ENCODE data around the gene BMAL2.

BMAL2 gene

GRCh38 chr12:27330846-27331245, 1.8 kb upstream of the BMAL2 start:
- DNase-seq = no peak

- DNase-seq = no peak
Observed at GRCh38 chr12:27331291-27331926, 1.2 kb upstream of the BMAL2 start.

GRCh38 chr12:27331927-27332324, 710 bp upstream of the BMAL2 start:
- DNase-seq = no peak

GRCh38 chr12:27332407-27332713, 276 bp upstream of the BMAL2 start:
- no peak for DNase-seq

GRCh38 chr12:27333403-27334009, 870 bp downstream of the BMAL2 start:
- DNase-seq = no peak

DNA sequence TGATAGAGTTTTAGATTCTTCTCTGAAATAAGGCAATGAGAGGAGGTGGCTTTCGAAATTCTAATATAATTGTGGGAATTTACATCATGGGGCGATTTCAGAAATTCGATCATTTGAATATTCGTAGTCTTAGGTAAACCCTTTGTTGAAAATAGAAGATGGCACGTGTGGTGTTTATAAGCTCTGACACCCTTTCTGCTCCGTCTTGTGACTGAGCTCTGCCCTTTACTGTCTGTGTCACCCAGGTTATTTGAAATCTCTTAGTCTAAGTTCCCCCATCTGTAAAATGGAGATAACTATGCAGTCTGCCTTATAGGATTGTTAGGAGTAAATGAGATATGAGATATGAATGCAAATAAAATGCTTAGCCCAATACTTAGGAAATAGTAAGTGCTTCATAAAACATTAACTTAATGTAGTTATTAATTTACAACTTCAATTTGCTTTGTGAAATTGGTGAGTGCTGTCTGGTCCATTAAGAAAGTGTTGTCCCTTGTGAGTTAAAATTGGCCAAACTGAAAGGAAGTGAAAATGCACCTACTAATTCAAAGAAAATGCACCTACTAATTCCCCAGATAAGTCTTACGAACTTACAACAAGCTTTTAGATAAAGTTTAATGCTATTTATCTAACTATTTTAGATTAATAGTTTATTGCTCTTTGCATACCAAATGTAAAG, 1.5 kb downstream of the BMAL2 start:
- DNase-seq = no peak

GRCh38 chr12:27334721-27335082, 2.1 kb downstream of the BMAL2 start:
- no peak for DNase-seq

- DNase-seq = no peak
Observed at GRCh38 chr12:27335364-27336281, 3.0 kb downstream of the BMAL2 start.

GRCh38 chr12:27336282-27336653, 3.6 kb downstream of the BMAL2 start:
- DNase-seq = no peak

DNA sequence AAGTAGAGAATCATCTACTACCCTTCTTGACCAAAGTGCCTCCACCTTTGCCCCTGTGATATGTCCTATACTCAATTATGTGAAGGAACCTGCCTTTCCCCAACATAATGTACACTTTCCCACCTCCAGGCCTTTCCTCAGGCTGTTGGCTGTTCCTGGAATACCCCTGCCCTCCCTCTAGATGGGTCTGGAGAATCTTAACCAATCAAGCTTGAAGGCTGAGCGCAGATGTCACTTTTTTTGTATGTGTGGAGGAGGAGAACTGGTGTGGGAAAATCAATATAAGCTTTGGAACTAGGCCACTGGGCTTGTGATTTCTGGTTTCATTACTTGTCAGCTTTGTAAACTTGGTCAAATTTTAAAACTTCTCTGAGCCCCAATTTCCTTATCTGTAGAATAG, 4.7 kb downstream of the BMAL2 start:
- no peak for DNase-seq

DNA sequence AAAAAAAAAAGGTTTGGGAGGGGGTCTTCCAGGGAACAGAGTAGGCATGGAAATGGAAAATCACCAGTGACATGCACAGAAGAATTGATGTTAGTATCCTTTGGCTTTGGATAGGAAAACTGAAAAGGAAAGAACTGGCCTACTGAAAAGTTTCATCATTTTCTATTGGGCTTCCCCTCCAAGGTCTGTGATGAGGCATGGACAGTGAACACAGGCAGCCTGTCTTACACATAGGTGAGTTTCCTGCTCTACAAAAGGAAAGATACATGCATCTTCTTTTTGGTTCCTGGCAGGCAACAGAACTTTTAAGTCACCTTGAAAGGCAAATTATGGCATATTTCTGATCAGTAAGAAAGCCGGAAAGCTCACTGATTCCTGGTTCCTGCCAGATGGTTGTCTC, 5.8 kb downstream of the BMAL2 start:
- no peak for DNase-seq

GRCh38 chr12:27340971-27341370, 8.3 kb downstream of the BMAL2 start:
- no peak for DNase-seq

DNA sequence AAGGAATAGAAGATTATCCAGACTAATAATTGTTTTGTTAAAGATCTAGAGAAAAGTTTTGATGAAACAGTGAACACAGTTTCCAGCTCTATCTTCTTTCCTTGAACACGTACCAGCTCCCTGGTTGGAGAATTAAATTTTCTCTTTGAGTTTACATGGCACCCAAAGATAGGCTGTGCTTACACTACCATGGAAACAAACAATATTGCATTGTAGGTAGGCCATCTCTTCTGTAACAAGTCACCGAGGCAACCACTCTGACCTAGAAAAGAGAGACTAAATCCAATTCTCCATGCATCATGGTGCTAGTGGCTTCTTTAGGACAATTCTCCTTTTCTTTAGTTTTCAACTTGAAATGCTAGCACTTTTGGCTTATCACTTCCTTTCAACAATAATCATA, 9.9 kb downstream of the BMAL2 start:
- no peak for DNase-seq

DNA sequence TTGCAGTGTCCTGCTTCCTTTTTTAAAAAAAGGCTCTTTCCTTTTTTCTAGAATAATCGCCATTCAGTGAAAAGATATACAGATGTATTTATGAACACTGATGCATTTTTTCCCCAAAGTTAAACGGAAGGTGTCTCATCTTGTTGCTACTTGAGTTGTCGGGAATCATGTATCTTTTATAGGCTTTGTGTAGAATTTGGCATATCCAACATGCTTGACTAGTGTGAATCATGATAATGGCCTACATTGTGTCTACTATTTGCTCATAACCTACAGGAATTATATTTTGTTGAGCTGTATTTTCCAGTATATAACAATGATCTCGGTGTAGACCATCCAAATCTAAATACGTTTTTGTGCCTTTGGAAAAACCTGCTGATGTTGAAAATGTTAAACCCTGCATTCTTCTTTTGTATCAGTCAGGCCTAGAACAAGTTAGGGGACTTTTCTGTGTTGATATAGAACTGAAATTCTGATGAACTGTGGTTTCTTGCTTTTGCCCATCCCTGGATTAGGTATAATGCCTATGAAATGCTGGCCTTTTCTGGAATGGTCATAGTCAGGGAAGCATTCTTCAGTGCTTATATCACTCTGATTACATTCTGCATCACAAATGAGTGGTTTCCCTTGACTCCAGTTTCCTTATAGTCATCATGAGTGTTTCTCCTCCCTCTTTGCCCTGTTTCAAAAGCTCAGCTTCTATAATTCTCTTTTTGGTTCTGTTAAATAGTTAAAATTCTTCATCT, 10.8 kb downstream of the BMAL2 start:
- no peak for DNase-seq

- DNase-seq = no peak
Observed at GRCh38 chr12:27344246-27344645, 11.6 kb downstream of the BMAL2 start.

DNA sequence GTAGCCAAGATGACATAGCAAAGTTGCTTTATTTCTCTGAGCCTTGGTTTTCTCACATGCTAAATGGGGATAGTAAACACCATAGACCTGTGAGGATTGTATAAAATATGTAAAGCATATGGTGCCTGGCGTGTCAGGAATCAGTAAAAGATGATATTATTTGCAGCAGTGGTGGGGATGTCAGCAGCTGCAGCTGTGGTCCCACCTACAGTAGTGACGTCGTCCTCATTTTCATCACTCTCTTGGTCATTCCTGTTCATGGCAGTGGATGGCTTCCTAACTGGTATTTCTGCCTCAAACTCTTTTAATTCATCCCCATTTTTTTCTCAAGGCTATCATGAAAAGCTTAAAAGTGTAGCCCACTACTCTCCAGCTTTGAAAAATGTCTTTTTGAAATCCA, 12.1 kb downstream of the BMAL2 start:
- no peak for DNase-seq

GRCh38 chr12:27345376-27345775, 12.7 kb downstream of the BMAL2 start:
- no peak for DNase-seq

DNA sequence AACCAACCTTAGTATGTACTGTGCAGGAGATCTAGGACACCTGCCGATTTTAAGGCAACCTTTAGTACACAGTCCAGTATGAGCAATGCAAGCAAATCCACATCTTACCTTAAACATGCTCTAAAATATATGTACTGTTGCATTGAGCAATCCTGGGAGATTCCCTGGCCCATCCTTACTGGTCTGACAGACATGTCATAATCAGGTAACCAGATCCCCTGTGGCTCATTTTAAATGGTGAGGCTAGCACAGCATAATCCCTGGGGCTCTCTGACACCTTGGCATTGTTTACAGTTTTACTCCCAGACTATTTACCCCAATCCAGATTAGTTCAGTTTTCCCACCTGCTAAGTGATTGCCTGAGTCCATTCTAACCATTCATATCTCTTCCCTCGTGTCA, 15.1 kb downstream of the BMAL2 start:
- no peak for DNase-seq

- DNase-seq = no peak
Observed at GRCh38 chr12:27351476-27351875, 18.8 kb downstream of the BMAL2 start.

DNA sequence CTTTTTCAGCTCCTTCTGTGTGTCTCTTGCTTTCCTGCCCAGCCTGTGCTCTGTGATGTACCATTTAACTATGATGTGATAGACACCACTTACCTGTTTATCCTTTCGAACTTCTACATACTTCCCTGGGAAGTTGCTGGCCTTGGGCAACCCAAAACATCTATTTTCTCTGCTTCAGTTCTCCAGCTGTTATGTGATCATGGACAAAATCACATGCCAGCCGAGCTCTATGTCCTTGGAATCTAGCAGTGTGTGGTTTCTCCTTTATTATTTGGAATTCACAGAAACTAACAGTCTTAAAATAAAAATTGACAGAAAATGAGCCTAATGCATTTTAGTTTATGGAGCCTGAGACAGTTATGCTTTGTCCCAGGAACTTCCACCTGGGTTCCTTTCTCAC, 22.9 kb downstream of the BMAL2 start:
- DNase-seq = no peak

- DNase-seq = no peak
Observed at GRCh38 chr12:27355979-27356378, 23.3 kb downstream of the BMAL2 start.

- DNase-seq = no peak
Observed at GRCh38 chr12:27359578-27360340, 27.1 kb downstream of the BMAL2 start.
